NCI-H2196 treated with DMSO at 0.1 percent for 48 hours (cell line): Measurements from ENCODE around the gene NBEAL2.

ENCODE experiments used
- DNase-seq: peaks from one replicate; lab custom pipeline; 2025; ENCODE audit not compliant: unreplicated experiment; lab: John Stamatoyannopoulos, UW

The NBEAL2 gene, protein sequence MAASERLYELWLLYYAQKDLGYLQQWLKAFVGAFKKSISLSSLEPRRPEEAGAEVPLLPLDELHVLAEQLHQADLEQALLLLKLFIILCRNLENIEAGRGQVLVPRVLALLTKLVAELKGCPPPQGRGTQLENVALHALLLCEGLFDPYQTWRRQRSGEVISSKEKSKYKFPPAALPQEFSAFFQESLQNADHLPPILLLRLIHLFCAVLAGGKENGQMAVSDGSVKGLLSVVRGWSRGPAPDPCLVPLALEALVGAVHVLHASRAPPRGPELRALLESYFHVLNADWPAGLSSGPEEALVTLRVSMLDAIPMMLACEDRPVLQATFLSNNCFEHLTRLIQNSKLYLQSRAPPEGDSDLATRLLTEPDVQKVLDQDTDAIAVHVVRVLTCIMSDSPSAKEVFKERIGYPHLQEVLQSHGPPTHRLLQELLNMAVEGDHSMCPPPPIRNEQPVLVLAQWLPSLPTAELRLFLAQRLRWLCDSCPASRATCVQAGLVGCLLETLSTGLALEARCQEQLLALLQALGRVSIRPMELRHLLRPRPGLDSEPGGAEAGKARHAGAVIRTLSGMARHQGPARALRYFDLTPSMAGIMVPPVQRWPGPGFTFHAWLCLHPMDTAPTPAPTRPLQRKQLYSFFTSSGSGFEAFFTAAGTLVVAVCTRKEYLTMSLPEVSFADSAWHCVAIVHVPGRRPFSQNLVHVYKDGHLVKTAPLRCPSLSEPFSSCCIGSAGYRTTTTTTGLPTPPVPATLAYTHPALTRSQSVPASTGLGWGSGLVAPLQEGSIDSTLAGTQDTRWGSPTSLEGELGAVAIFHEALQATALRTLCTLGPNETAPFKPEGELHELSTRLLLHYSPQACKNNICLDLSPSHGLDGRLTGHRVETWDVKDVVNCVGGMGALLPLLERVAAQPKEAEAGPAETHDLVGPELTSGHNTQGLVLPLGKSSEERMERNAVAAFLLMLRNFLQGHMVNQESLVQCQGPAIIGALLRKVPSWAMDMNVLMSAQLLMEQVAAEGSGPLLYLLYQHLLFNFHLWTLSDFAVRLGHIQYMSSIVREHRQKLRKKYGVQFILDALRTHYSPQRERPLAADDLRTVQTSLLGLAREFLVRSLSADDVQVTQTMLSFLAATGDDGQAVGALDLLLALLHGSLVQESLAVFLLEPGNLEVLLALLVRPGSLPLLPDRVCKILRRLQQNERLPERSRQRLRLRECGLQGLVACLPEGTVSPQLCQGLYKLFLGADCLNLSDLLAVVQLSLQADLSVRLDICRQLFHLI (N-terminal part only)

DNA sequence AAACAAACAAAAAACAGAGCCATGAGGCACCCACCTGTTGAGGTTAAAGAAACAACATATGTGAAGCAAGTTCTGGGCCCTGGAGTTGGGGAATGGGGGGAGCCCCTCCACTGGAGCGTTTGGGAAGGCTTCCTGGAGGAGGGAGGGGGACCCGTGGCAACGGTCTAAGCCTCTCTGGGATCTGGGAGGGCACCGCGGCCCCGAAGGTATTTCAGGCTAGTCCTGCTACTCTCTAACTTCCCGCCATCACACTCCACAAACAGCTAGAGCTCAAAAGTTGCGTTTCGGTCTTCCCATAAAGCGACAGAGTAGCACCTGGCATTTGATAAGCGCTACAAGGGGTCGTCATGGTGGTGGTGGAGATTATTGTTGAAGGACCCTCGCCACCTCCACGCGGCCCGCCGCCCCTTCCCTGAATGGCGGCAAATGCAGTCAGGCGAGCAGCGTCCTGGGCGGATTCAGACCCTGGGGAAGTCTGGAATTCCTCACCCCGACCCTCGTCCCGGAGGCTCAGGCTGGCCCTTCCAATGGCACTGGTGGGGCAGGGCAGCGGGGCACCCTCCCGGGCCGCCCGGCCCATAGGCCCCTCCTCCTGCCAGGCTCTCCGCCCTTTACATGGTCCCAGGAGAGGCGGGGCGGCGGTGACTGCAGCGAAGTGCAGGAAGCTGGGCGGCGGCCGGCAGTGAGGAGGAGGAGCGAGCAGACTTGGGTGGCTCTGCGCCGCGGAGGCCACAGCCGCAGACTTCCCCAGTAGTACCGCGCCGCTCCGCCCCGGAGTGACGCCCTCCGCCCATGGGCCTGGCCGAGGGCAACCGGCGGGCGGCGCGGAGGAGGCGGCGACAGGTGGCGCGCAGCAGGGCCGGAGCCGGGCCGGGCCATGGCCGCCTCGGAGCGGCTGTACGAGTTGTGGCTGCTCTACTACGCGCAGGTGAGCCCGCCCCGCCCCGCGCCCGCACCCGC, at the start of gene NBEAL2:
Gene NBEAL2, plus strand, starts transcription at position 682 of the 960 bp plus-strand sequence. Its CDS starts 196 bp downstream, at position 878.
- peak; percentile 69 for DNase-seq

DNA sequence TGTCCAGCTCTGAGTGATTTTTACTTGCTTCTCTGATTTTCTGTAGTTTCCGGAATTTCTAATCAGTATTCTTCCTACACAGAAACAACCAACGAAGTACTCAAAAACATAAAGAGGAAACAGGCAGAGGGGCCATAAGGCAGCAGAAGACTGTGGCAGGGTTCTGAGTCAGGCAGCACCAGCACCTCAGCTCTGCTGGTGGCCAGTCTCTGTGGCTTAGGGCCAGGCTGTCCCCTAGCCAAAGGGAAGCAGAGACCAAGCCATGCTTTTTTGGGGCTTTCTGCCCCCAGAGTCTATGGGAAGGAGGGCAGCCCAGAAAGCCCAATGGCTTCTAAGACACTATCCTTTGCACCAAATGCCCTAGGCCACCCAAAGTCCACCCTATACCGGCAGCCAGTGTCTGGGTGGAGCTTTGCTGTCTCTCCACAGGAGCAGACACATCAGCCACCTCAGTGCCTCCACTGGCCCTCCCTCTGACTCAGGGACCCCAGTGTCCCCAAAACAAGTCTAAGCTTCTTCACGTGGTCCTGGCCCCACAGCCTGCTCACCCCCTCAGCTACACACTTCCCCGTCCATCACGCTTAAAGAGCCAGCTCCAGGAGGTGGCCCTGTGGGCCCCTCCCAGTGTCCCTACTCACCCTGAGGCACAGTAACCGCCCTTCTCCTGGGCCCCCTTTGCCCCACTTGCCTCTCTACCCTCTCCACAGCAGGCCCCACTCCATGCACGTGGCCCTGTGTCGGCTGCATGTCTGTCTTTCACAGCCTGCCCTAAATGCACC, 49.1 kb upstream of the NBEAL2 start:
- no peak for DNase-seq

DNA sequence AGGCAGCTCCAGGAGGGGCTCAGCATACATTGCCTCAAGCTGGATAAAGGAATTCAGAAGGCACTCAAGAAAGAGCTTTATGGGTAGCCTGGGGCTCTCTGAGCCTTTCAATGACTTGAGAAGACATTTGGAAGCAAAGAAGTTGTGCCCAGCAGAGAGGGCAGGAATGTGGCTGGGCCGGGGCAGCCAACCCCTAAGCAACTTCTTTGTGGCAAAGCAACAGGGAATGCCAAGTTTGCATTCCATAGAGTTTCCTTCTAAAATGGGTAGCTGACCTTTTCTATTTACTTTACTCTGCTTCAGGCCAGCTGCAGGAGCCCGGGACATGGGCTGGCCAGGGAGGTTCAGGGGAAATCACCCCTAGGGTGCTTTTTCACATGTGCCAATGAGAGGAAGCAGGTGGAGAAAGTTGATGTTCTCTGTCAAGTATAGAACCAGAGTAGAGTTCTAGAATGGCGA, 48.5 kb upstream of the NBEAL2 start:
- no peak for DNase-seq

DNA sequence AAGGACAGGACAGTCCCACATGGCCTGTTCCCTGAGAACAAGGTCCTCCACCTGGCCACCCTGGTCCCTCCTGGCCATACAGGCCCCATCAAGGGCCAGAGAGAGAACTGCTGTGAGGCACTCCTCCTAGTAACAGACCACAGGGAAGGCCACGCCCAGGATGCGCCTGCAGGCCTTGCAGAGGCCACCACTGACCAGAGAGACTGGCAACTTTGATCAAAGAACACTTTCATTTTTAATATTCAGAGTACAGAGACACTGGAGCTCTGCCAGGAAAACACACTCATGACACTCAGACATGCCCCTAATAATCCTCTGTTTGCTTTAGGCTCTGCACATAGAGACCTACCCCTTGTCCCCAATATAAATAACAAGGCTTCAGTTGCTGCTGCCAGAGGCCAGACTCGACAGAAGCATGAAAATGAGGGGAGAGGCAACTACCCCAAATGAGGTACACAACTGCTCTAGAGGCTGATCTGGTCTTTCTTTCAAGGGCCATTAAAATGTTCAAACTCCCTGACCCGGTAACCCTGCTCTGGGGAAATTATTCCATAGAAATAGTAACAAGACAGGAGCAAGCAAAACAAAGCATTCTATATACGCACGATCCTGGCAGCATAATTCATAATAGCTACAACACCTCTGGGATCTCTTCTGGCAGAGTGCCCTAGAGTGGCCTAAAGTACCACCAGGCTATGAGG, 47.7 kb upstream of the NBEAL2 start:
- no peak for DNase-seq

DNA sequence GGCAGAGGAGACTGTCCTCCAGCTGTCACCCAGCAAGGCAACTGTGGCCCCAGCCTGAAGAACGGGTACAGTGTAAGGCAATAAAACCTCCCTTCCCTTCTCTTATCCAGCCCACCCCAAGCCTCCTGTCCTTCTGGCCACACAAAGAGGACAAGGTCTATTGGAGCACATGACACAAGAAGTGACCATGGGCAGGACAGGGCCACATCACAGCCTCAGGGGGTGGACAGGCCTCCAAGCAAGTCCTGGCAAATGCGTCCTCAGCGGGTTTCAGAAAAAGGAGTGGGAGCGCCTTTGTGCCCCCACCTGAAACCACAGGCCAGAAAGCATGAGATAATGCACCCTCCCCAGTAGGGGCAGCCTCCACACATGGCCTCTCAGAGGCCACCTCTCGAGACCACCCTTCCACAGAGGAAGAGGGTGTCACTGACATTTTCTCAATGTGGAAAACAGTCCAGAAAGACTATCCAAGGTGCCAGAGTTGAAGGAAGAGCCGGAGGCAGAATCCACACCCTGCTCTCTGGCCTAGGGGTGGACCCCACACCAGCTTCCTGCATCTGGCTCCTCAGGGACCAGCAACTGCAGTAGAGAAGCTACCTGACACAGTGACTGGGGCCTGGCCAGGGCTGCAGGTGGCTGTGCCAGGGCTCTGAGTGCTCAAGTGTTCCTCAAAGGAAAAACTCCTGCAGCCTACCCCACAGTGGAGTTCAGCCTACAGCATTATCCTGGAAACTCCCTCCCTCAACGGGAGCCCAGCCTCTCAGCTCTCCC, 46.8 kb upstream of the NBEAL2 start:
- no peak for DNase-seq

DNA sequence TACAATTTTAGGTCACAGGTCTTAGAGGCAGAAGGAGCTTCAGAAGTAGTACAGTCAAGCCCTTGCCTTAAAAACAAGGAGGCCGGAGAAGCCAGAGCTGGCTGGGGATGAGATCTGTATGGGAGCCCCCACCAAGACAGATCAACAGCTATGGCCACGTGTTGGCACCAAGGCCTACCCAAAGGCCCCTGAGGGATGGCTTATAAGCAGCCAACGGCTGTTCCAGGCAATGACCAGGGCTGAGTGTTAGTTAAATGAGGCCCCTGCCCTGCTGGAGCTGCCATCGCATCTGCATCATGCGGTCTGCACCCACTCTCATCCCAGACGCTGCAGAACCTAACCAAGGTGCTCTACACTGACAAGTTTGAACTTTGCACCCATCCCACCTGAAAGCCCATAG, 46.2 kb upstream of the NBEAL2 start:
- no peak for DNase-seq

DNA sequence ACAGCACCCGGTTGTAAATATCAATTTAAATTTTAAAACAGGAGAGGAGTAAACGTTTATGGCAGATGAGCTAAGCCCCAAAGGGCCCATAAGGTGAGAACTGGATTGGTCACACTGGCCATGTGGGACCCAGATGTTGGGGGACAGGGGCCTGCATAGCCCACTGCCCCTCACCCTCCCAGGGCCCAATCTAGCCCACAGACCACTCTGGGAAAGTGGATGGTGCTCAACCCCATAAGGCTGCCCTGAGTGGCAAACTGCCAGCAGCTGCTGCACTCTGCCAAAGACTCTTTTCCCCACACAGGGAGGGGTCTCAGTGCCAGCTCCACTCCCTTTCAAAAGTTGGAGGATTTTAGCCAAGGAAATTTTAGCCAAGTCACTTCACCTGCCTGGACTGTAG, 45.4 kb upstream of the NBEAL2 start:
- no peak for DNase-seq

DNA sequence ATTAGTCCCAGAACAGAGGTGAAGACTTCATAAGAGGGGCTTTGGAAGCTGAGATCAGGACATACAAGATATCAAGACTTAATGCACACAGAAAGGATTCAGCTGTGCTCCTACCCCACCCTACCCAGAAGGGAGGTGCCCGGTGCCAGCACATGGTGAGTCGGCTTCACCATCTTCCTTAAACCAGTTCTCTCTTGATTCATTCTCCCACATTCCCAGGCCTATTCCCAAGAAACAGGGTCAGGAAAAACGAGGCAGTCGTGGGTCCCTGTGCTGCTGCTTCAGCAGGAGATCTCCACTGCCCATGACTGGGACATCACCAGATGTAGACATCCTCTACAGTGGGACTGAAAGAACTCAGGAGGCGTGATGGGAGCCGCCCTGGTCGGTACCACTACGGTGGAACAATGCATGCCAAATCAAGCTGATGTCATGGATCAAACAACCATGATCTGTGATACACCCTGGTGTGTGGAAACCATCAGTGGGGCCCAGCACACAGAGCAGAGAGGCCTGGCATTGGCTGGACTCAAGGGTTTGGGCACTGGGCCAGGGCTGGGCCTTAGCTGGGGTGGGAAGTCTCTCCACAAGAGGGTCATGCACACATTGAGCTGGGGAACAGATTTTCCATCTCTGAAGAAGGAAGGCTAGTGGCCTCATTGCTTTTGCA, 44.8 kb upstream of the NBEAL2 start:
- DNase-seq, result no peak

DNA sequence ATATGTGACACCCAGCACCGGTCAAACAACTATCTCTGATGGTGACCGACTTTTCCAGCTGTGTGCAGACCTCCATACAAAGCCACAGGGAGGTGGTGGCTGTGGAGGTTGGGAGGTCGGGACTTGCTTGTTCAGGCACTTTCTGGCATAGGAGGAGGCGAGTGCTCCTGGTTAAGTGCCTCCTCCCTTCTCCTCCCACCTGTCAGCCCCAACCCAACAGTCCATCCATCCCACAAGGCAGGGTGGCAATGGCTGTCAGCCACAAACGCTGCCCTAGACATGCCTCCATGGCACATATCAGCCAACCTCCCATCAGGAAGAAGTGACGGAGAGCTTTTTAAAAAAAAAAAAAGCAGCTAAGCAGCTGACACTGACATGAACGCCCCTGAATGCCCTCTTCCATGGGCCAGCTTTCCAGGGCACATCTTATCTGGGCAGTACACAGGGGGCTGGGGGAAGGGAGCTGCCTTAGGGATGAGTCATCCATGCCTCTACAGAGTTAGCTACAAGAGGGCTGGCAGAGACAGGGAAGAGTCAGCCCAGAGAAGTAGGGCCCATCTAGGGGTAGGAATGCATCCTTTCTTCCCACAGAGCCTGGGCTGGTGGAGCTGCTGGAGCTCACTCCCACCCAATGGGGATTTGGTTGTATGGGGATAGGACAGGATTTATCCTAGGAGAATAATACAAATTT, 44.2 kb upstream of the NBEAL2 start:
- DNase-seq, result peak; percentile 6

DNA sequence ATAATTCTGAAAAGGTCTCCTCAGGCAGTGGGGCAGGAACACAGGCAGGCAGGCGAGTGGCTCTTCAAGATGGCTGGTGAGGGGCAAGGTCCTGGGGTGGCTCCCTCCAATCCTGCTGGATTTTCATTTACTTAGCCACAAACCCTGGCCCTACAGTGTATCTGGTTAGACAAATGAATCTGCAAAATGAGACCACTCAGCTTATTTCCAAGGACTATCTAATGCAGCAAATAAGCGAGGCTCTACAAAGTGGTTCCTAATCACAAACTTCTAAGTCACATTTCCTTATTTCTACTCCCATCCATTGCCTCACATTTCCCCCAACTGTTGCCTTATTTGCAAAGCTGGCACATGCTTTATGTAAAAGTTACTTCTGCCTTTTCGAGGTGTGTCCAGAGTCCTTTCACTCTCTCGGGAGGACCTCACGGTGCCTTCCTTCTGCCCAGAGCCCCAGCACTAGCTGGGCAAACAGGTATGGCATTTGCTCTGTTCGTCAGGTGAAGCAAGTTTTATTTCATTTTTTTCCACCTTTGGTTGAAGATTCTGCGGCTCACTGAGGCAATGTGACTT, 43.4 kb upstream of the NBEAL2 start:
- DNase-seq, result no peak

DNA sequence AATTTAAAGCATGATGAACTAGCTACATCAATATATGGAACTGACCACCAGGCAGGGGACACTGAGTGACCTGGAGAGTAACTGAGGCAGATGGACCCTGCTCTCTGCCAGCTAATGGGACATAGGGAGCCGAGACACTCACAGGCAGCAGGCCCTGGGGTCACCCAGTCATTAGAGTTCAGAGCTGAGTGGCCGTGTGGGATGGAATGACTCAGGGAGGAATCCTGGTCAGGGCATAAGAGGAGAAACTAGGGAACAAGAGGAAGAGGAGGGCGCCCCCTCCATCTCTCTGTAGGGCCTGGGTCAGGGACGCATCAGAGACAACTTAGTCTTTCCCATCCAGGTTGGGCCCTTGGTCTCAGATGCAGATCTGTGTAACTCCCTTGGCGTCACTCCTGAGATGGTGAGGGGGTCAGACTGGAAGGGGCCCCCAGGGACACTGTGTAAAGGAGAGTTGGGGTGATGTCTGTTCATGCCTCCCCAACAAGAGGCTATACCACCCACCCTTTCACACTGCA, 42.7 kb upstream of the NBEAL2 start:
- no peak for DNase-seq

DNA sequence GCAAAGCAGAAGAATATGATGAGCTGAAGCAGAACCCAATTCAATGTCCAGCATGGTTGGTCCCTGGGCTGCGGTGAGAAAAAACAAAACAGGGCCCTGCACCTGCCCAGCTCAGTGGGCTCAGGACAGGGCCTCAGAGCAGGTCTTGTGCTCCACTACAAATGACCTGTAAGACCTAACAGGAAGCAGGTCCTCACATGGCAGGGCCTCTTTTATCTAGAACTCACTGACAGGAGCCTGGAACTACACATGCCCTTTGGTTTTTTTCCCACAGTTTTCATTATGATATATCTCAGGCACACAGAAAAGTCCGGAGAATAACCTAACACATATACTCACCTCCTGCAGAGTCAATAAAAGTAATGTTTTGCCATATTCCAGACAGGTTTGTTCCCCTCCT, 41.3 kb upstream of the NBEAL2 start:
- no peak for DNase-seq

DNA sequence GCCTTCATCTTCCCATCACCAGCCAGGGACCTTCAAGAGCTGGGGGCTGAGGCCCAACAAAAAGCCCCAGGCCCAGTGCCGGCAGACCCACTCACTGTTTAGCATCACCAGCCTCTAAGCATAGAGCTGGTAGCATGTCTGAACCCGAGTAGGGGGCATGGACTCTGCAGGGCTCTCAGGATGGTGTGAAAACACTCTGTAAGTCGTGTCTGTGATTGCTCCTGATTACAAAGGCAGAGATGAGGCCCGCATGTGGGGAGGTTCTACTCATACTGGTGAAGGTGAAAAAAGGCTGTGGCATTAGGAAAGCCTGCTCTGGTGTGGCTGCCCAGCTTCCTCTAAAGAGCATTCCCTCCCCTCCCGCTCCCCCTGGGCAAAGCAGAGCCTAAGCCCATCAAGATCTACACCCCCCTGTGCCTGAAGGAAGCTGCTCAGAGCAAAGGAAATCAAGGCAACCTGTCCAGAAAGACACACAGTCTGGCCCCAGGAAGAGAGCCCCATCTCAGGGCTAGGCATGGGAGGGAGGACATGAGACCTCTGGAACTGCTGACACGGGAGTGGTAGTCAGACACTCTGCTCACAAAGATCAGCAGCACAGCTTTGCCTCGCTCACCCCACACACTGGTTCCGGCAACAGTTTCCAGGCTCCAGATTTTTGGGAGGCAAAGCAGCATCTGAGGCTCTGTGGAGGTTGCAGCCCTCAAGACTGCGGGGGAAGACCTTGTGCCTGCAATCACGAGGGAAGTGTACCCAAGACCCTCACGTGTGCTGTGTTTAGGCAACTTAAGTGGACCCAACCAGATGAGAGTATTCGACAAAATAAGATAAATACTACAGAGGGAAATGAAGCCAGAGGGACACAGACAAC, 39.7 kb upstream of the NBEAL2 start:
- no peak for DNase-seq

DNA sequence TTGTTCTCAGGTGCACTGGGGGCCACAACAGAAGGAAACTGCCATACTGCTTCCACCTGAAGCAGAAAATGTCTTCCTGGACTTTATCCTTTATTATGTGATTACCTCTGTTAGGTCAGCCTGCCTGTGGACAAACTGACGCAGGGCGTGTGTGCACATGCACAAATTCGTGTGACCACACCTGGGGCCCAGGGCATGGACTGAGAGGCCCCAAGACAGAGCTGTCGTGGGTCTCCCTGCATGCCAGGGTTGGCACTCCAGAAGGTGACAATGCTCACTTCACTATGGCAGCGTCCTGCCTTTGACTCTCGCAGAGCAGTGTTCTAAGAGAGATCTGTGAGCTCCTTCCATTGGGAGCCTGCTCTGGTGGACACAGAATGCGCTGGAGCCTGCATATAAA, 37.4 kb upstream of the NBEAL2 start:
- no peak for DNase-seq

DNA sequence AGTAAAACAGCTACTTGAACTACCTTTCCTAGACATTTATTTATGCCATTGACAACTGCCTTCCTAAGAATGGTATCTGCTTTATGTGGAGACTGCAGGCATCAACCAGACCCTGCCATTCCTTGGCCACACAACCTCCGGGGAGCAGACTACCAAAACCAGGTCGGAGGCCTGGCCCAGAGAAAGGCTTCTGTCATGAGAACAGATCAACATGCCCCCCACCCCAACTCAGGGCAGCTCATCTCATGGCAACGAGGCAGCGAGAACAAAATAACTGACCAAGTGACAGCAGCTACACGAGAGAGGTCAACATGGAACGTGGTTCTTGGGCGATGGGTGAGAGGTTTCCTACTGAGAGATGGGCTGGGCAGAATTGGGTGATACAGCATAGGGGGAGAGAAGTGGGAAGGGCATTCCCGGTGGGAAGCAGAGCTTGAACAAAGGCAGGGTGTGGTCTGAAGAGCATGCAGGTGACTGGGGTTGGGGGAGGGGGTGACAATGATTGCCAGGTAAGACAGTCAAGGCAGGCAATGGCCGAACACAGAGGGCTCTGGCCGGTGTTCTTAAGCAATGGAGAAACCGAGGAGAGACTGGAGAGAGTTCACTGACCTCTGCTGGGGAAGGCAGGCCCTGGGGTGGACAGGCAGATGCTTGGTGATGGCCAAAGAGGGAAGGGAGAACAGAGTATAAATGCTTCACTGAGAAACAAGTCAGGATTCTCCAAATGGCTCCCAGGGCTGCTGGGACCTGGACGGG, 36.8 kb upstream of the NBEAL2 start:
- DNase-seq, result no peak
